RCC 7860 (cell line): ENCODE data around the gene VTN.

Source experiments
- DNase-seq: peaks from one replicate; pipeline ENCODE4 v3.0.0-alpha.2; 2015; ENCODE audit warnings: low spot score
- FAIRE-seq: peaks from 2 replicates; lab custom pipeline; 2012; peaks lifted over from hg19 to GRCh38; lab: Jason Lieb, UNC

The VTN gene

DNA sequence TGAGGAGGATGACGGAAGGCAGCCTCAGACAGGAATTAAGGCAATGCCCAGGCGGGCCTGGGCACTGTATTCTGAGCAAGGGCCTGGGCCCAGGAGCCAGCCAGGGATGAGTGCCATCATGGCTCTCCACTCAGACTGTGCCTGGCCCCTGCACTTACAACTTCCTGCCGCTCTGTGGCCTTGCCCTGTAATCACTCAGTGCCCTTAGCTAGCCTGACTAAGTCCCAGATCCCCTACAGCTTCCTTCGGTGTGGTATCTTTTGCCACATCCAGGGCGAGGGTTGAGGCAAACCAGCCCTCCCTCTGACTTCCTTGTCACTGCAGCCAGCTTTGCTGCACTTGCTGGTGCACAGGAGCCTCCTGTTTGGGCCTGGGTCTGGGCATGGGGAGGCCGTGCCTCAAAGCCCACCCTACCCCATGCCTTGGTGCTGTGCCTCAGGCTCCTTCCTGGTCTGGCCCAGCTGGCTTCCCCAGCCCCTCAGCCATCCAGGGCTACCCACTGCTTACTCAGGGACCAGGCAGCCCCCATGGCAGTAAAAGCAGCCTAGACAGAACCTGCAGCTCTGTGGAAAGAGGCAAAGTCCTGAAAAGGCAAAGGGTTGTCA lies 26.6 kb upstream of the VTN start:
- FAIRE-seq (no peak), DNase-seq (peak; percentile 18)

DNA sequence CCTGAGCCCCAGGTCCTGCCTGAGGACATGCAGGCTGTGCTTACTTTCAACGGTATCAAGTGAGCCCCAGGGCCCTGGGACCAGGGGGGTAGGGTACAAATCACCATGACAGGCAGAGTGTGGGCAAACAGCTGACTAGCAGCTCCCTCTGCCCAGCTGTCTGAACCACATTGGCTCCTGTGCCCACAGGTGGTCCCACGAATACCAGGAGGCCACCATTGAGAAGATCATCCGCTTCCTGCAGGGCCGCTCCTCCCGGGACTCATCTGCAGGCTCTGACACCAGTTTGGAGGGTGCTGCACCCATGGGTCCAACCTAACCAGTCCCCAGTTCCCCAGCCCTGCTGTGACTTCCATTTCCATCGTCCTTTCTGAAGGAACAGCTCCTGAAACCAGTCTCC lies 25.9 kb upstream of the VTN start:
- DNase-seq (no peak), FAIRE-seq (no peak)

DNA sequence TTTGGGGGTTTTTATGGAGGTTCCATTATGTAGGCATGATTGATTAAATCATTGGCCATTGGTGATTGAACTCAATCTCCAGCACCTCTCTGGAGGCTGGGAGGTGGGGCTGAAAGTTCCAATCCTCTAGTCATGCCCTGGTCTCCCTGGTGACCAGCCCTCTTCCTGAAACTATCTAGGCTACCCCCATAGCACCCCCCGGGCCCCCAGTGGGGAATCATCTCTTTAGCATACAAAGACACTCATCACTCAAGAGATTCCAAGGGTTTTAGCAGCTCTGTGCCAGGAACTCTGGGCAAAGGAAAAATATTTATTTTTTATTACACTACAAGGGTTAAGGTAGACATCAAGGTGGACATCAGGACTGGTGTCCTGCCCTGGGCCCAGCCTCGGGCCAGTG lies 25.3 kb upstream of the VTN start:
- DNase-seq (no peak), FAIRE-seq (no peak)

DNA sequence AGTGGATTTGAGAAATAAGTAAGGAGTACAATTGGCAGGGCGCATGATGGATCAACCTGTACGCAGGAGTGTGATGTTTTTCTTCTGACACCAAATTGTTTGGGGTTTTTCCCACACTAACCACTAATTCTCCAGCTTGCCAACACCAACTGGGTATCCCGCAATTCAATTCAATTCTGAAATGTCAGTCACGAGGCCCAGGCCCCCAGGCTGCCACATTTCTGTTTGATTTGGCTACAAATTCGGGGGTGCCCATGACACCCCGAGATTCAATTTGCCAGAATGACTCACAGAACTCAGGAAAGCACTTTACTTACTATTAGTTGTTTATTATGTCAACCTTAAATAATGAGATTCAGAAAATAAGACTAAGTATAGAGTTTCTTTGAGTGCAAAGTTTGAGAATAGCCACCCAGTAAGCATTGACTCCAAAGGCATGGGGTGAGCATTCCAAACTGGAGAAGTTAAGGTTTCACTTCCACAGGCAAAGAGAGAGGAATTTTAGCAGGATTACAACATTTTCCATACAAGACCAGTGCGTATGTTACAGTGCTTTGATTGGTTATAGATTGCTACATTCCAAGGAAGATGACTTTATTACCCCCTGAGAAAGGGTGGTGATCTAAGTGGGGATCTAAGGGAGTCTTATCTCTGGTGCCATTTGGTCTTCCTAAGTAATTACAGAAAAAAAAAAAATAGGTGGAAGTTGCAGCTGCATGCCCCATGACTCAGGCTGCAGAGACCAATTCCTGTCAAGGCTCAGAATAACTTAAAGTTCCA lies 24.4 kb upstream of the VTN start:
- FAIRE-seq: no peak
- peak; percentile 37 for DNase-seq

DNA sequence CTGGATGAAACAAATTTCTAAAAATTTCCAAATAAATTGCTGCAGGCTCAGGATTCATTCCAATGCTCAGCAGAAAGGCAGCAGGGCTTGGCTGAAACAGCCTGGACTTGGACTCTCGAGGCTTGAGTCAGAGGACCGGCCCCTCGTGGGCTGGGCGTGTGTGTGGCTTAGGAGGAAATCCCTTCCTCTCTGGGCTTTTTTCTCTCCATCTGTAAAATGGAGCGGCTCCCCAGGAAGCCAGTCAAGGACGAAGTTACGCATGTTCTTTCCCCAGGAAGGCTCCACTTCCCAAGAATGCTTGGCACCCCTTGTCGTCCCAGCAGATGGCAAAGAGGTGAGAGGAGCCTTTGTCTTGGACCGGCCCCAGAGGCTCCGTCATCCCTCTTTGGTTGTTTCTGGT lies 22.4 kb upstream of the VTN start:
- DNase-seq (no peak), FAIRE-seq (no peak)

DNA sequence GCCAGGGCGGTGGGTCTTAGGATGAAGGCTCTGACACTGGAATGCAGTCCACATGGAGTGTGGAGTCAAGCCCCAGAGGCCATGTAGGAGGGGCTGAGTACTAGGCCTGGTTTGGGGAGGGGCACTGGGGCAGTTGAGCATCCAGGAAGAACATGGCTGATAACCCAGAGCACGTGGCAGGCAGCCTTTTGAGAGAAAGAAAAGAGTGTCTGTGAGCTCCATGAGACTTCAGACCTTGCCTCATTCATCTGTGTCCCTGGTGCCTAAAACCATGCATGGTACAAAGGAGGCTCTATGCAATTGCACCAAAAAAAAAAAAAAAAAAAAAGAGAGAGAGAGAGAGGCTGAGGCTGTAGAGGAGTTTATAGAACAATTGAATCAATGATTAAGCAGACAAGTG lies 21.3 kb upstream of the VTN start:
- DNase-seq (no peak), FAIRE-seq (no peak)

DNA sequence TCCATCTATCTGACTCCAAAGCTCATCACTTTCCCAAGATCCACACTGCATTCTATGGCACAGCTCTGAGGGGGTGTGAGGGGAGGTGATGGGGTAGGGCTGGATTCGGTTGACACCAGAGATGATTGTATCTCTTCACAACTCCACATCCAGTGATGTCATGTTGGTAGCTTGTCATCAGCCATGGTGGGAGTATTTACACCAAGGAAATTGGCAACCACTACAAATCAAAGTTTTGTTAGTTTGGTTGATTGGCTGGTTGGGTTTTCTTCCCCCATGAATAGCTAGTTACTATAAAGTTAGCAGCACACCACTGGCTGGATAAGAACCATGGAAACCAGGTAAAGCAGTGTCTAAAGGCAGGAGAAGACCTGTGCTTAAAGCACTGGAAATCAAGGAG lies 20.9 kb upstream of the VTN start:
- DNase-seq (no peak), FAIRE-seq (no peak)

DNA sequence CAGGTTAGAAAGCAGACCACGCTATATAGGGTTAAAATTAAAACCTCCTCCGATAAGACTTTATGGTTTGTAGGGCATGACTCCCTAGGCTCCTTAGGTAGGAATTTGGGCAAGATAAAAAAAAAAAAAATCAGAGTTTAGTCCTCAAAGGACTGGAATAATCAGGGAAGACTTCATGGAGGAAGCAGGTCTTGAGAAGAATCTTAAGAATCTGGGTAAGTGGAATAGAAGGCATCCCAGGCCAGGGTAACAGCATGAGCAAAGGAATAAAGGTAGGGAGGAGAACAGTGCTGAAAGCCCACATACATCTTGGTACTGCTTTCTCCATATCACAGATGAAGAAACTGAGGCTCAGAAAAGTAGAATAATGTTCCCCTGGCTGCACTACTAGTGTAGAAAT lies 20.5 kb upstream of the VTN start:
- DNase-seq (no peak), FAIRE-seq (no peak)

DNA sequence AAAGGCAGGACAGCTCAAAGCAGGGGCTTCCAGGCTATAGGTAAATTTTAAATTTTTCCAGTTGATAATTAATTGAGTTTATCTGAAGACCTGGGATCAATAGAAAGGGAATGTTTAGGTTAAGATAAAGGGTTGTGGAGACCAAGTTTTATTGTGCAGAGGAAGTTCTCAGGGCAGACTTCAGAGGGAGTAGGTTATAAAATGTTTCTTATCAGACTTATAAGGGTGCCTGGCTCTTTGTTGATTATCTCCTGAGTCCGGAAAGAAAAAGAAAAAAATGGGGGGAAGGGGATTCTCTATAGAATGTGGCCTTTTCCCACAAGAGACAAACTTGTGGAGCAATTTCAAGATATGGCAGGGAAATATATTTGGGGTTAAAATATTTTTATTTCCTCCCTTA lies 20.0 kb upstream of the VTN start:
- no peak for DNase-seq
- FAIRE-seq: no peak

DNA sequence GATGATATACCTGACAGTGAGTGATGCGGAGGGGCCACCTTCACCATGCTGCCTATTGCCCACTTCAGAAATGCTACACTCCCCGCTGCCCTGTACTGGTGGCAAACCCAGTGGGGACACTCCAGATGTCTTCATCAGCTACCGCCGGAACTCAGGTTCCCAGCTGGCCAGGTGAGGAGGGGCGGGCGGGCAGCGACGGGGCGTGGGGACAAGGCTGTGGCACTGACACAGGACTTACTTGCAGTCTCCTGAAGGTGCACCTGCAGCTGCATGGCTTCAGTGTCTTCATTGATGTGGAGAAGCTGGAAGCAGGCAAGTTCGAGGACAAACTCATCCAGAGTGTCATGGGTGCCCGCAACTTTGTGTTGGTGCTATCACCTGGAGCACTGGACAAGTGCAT lies 18.0 kb upstream of the VTN start:
- FAIRE-seq: no peak
- DNase-seq: no peak

DNA sequence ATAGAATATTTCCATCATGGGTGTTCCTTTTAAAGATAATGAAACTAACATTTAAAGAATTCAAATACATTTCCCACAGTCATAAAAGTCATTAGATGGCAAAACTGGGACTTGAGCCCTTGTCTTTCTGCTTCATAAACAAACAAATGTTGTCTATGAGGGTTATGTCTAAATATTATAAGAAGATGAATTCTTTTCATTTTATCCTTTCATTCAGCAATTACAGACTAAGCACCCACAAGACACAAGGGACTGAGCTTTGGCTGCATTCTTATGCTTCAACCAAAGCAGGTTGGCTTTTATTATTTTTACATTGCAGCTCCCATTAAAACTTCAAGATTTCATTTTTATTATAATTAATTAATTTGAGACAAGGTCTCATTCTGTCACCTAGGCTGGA lies 16.3 kb upstream of the VTN start:
- no peak for DNase-seq
- no peak for FAIRE-seq

DNA sequence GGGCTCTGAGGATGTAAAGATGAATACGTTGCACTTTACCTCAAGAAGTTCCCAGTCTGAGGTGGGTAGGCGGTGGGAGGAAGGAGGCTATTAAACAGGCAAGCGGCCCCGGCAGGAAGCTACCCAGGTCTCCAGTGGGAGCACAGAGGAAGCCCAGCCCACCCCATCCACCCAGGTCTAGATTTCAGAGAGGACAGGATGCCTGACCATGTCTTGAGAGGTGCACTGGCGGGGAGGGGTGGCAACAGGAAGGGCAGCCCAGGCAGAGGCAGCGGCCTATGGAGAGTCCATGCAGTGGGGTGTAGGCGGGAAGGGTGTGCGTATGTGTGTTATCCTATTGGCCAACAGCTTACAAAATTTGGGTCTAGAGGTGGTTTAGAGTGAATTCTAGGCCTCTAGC lies 15.3 kb upstream of the VTN start:
- FAIRE-seq (no peak), DNase-seq (no peak)

DNA sequence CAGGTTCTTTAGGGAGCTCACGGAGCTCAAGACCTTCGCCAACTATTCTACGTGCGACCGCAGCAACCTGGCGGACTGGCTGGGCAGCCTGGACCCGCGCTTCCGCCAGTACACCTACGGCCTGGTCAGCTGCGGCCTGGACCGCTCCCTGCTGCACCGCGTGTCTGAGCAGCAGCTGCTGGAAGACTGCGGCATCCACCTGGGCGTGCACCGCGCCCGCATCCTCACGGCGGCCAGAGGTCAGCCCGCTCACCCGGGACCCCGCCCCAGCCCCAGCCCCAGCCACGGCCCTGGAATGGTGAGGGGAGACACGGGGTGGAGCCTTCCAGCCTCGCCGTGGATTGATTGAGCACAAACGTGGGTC lies 14.9 kb upstream of the VTN start:
- DNase-seq (no peak), FAIRE-seq (no peak)

DNA sequence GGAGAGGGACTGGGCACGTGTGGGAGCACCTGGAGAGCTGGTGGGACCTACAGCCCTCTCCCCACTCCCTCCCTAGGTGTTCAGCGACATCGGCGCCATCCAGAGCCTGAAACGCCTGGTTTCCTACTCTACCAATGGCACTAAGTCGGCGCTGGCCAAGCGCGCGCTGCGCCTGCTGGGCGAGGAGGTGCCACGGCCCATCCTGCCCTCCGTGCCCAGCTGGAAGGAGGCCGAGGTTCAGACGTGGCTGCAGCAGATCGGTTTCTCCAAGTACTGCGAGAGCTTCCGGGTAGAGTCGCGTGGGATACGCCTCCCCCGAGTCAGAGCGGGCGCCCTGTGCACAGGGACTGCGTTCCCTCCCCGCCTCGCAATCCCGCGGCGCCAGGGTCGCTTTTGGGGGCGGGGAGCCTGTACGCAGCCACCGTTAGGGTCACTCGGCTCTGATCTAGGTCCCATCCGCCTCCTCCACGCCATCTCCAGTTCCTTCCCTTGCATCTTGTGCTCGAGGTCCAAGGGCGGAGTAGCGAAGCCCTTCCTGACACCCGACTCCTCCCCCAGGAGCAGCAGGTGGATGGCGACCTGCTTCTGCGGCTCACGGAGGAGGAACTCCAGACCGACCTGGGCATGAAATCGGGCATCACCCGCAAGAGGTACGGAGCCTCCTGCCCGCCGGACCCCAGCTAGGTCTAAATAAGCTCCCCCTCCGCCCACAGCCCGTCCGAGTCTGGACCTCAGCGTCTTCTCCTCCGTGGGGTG lies 14.4 kb upstream of the VTN start:
- no peak for FAIRE-seq
- no peak for DNase-seq

DNA sequence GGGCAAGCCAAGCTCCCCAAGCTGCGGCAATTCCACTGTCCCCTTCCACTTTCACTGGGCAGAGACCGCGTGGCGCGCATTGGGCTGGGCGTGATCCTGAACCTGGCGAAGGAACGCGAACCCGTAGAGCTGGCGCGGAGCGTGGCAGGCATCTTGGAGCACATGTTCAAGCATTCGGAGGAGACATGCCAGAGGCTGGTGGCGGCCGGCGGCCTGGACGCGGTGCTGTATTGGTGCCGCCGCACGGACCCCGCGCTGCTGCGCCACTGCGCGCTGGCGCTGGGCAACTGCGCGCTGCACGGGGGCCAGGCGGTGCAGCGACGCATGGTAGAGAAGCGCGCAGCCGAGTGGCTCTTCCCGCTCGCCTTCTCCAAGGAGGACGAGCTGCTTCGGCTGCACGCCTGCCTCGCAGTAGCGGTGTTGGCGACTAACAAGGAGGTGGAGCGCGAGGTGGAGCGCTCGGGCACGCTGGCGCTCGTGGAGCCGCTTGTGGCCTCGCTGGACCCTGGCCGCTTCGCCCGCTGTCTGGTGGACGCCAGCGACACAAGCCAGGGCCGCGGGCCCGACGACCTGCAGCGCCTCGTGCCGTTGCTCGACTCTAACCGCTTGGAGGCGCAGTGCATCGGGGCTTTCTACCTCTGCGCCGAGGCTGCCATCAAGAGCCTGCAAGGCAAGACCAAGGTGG lies 11.2 kb upstream of the VTN start:
- no peak for DNase-seq
- no peak for FAIRE-seq

DNA sequence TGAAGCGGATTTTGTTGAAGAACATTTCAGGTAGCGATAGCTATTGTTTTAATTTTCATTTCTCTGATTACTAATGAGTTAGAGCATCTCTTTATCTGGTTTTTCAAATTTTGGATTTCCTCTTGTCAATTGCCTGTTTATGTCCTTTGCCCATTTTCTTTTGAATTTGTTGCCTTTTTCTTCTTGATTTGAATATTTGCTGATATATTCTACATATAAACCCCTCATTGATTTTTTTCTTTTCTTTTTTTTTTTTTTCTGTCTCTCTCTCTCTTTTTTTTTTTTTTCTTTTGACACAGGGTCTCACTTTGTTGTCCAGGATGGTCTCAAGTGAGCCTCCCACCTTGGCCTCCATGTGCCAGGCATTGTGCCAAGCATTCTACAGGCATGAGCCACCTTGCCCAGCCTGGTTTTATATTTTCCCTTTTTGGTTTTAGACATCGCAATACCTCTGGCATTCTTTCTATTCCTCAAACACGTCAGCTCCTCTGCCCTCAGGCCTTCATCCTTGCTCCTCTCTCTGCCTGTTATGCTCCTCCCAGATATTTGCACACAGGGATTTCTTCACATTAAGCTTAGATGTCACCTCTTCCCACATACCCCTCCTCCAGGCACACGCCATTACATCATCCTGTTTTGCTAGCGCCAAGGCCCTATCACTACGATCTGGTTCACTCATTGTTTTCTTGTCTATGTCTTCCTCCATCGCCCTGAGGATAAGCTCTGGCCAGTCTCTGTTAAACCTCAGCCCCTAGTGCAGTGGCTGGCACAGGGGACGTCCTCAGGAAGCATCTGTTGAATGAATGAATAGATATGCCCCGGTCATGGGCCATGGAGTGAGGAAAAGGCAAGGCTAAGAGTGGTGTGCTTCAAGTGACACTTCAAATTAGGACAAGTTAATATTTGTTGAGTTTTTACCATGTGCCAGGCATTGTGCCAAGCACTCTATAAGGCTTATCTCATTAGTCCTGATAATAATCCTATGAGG lies 10.0 kb upstream of the VTN start:
- no peak for FAIRE-seq
- DNase-seq: no peak

DNA sequence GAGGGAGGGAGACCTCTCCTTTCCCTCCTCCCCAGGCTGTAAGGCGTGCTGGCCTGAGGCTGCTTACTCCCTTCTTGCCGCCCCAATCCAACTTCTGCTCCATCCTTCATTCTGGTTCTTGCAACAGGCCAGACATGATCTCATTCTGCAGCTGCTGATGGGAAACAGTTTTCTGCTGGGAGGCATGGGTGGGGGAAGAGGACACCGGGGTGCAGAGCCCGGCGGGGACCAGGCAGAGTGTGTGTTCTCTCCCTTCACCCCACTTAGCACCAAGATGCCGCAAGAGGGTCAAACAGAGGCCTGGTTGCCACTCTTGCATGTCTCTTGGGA lies 2.8 kb upstream of the VTN start:
- DNase-seq: no peak
- no peak for FAIRE-seq

DNA sequence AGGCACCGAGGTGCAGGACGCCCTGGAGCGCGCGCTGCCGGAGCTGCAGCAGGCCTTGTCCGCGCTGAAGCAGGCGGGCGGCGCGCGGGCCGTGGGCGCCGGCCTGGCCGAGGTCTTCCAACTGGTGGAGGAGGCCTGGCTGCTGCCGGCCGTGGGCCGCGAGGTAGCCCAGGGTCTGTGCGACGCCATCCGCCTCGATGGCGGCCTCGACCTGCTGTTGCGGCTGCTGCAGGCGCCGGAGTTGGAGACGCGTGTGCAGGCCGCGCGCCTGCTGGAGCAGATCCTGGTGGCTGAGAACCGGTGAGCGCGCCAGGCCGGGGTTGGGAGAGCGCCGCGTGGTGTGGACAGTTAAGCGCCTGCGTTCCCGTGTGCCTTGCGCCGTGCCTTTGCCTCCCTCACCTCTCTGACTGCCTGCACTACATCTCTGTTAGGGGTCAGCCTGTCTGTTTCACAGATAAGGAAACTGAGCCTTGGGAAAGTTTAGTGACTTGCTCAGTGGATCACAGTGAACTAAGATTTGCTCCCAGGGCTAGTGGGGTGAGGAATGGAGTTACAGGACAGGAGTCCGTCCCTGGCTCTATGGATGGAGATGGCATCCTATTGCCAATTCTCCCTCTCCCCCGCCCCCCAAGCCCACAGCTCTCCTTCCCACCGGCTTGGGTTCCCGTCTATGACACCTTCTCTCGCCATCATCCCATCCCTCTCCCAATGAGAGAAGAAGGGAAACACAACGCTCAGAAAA lies 2.3 kb upstream of the VTN start:
- FAIRE-seq (no peak), DNase-seq (no peak)

DNA sequence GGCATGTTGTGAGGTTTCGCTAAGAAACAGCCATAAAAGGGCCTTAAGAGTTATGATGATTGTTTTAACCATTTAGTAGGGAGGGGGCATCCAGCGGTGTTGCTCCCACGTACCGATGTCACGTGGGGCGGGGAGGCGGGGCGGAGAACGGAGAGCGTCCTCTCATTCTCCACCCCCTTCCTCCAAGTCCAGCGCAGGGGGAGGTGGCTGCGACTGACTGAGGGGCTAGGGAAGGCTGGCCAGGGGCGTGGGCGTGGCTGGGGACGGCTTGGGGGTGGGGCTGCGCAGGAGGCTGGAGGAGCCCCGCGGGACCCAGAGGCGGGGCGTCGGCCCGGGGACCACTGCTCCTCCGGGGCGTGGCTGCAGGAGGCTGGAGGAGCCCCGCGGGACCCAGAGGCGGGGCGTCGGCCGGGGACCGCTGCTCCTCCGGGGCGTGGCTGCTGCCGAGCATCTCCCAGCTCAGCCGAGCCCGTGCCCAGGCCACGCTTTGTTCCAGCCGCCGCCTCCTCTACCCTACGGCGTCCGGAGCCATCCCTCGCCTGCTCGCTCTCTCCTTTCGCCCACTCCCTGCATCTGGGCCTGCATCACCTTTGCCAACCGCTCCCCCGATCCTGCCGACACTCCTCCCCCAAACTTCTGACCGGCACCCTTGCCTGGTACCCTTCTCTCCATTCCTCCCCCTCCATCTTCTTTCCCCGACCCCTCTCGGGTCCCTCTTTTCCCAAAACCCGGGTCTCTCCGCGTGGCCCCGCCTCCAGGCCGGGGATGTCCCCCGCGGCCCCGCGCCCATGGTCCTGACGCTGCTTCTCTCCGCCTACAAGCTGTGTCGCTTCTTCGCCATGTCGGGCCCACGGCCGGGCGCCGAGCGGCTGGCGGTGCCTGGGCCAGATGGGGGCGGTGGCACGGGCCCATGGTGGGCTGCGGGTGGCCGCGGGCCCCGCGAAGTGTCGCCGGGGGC lies 1.4 kb upstream of the VTN start, which contains the start of gene SARM1:
SARM1 (plus strand) TSS at position 450 of the 958 bp plus-strand sequence; CDS start at position 789, 339 bp downstream.
- DNase-seq (no peak), FAIRE-seq (no peak)
